ENCODE measurements around the gene PTGIS.

PTGIS gene

DNA sequence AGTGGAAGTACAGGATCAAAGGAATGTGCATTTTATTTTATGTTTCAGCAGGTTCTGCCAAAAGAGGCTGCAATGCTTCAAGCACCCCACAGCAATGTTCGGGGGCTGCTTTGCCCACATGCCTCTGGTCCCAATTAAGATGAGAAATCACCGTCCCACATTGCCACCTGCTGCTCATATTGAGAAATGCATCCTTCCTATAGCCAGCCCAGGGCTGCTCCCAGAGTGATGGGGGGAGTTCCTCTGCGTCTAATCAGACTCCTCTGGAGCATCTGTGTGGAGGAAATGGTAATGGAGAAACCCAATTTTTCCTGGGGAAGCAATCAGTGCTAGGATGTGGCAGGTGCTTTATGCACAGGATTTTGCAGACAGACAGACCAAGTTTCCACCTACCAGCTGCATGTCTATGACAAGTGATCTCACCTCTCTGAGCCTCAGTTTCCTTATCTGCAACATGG lies 33.7 kb downstream of the PTGIS start:
- ATAC-seq (replicated peaks) (peak; percentile 81), DNase-seq (peak; percentile 60 to 73 (median 60))
- Mint-ChIP-seq H3K4me1 (ENCODE audit: low read depth in 2 of 2) (peaks cover 11 to 13% of the 10 kb centered on the region in 2 donors), H3K36me3 (ENCODE audit: insufficient read depth) (no peaks in the 10 kb centered on the region), H3K4me3 (peak overlapping the region; percentile 48 to 52), H3K27ac (peak overlapping the region; percentile 64 to 71), H3K9me3 (no peaks in the 10 kb centered on the region), H3K27me3 (peaks cover 3 to 9% of the 10 kb centered on the region in 2 donors)

GRCh38 chr20:49532285-49532946 lies 35.5 kb downstream of the PTGIS start:
- ATAC-seq (replicated peaks) (no peak), DNase-seq (no peak)
- no peak overlapping the region for H3K4me3 Mint-ChIP-seq
- peaks cover 5 to 6% of the 10 kb centered on the region in 2 donors for H3K27me3 Mint-ChIP-seq
- H3K36me3 Mint-ChIP-seq (ENCODE audit: insufficient read depth): no peaks in the 10 kb centered on the region
- H3K9me3 Mint-ChIP-seq: no peaks in the 10 kb centered on the region
- peaks cover 11 to 13% of the 10 kb centered on the region in 2 donors for H3K4me1 Mint-ChIP-seq (ENCODE audit: low read depth in 2 of 2)
- no peak overlapping the region for H3K27ac Mint-ChIP-seq

DNA sequence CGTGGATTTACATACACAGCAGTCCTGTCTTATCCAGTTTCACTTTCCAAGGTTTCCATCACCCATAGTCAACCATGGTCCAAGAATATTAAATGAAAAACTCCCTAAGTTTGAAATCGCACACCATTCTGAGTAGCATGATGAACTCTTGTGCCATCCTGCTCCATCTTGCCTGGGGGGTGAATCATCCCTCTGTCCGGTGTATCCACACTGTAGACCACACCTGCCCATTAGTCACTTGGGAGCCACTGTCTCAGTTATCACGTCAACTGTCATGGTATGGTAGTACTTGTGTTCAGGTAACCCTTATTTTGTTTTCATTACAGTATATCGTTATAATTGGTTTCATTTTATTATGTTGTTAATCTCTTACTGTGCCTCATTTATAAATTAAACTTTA lies 38.5 kb downstream of the PTGIS start:
- DNase-seq: no peak
- Mint-ChIP-seq H3K4me1 (ENCODE audit: low read depth in 2 of 2) (peaks cover 3 to 5% of the 10 kb centered on the region in 2 donors), H3K36me3 (ENCODE audit: insufficient read depth) (no peaks in the 10 kb centered on the region), H3K27ac (no peak overlapping the region), H3K9me3 (no peaks in the 10 kb centered on the region), H3K4me3 (no peak overlapping the region), H3K27me3 (peaks cover 7 to 11% of the 10 kb centered on the region in 2 donors)
- ATAC-seq (replicated peaks): no peak

- Mint-ChIP-seq H3K36me3 (ENCODE audit: insufficient read depth) (no peaks in the 10 kb centered on the region), H3K27me3 (peaks cover 21 to 26% of the 10 kb centered on the region in 2 donors), H3K4me1 (ENCODE audit: low read depth in 2 of 2) (no peaks in the 10 kb centered on the region), H3K4me3 (no peak overlapping the region), H3K27ac (no peak overlapping the region), H3K9me3 (no peaks in the 10 kb centered on the region)
- ATAC-seq (replicated peaks): no peak
- DNase-seq: no peak
These were observed 41.4 kb downstream of the PTGIS start for GRCh38 chr20:49526568-49526967.

GRCh38 chr20:49526056-49526455 lies 41.9 kb downstream of the PTGIS start:
- Mint-ChIP-seq H3K4me3 (no peak overlapping the region), H3K4me1 (ENCODE audit: low read depth in 2 of 2) (no peaks in the 10 kb centered on the region), H3K27me3 (peaks cover 26% of the 10 kb centered on the region in 2 donors), H3K27ac (no peak overlapping the region), H3K9me3 (no peaks in the 10 kb centered on the region), H3K36me3 (ENCODE audit: insufficient read depth) (no peaks in the 10 kb centered on the region)
- no peak for ATAC-seq (replicated peaks)
- DNase-seq: no peak

DNA sequence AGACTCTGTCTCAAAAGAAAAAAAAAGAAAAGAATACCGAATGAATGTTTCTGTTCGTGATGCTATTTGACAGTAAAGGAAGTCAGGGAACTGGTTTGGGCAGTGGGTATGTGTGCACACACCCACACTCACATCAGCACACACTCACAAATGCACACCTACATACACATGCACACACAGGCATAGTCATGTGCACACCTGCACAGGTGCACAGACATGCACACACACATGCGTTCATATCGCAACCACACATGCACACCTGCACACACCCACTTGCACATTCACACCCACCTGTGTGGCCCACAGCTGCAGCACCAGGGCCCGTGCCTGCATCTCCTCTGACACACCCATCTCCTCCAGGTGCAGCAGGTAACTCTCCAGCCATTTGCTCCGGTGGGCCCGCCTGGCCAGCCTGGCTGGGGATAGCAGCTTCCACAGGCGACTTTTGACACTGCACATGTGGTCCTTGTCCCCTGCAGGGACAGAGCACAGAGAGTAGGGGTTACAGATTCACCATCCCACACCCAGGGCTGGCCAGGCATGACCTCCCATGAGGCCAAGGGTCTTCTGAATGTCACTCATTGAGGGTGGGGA lies 44.1 kb downstream of the PTGIS start:
- H3K4me1 Mint-ChIP-seq (ENCODE audit: low read depth in 2 of 2): peaks cover 0 to 2% of the 10 kb centered on the region in 2 donors
- no peak overlapping the region for H3K27ac Mint-ChIP-seq
- DNase-seq: no peak
- H3K36me3 Mint-ChIP-seq (ENCODE audit: insufficient read depth): no peaks in the 10 kb centered on the region
- no peak overlapping the region for H3K4me3 Mint-ChIP-seq
- H3K9me3 Mint-ChIP-seq: no peaks in the 10 kb centered on the region
- no peak for ATAC-seq (replicated peaks)
- peaks cover 32 to 41% of the 10 kb centered on the region in 2 donors for H3K27me3 Mint-ChIP-seq

GRCh38 chr20:49521356-49521755 lies 46.6 kb downstream of the PTGIS start:
- peaks cover 32 to 56% of the 10 kb centered on the region in 2 donors for H3K27me3 Mint-ChIP-seq
- no peaks in the 10 kb centered on the region for H3K9me3 Mint-ChIP-seq
- DNase-seq (no peak), ATAC-seq (replicated peaks) (no peak)
- peaks cover 3% of the 10 kb centered on the region for H3K36me3 Mint-ChIP-seq (ENCODE audit: insufficient read depth)
- H3K27ac Mint-ChIP-seq: no peak overlapping the region
- H3K4me3 Mint-ChIP-seq: no peak overlapping the region
- H3K4me1 Mint-ChIP-seq (ENCODE audit: low read depth in 2 of 2): peaks cover 10 to 12% of the 10 kb centered on the region in 2 donors

DNA sequence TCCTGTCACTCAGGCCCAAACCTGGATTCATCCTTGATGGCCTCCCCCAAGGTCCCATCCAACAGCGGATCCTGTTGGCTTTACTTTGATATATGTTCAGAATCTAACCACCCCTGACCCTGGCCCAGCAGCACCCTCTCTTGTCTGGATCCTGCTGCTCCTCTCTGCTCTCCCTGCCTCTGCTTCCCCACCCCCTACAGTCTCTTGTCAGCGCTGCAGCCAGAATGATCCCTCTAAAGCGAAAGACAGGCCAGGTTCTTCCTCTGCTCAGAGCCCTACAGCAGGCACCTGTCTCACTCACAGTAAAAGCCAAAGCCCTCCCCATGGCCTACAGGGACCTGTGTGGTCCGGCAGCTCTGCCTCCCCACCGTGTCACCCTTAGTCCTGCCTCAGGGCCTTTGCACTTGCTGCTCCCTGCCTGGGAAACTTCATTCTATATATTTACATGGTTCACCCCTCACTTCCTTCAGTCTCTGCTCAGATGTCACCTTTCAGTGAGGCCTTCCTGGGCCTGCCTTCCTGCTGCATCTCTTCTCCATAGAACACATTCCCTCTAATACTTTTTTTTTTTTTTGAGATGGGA lies 48.1 kb downstream of the PTGIS start:
- Mint-ChIP-seq H3K27ac (peak overlapping the region; percentile 26 to 88), H3K27me3 (peaks cover 30 to 52% of the 10 kb centered on the region in 2 donors), H3K36me3 (ENCODE audit: insufficient read depth) (peaks cover 3% of the 10 kb centered on the region), H3K4me3 (peak overlapping the region in 1 of 2 donors; percentile 16), H3K4me1 (ENCODE audit: low read depth in 2 of 2) (peaks cover 10 to 12% of the 10 kb centered on the region in 2 donors), H3K9me3 (no peaks in the 10 kb centered on the region)
- no peak for ATAC-seq (replicated peaks)
- no peak for DNase-seq

- Mint-ChIP-seq H3K27ac (peak overlapping the region in 1 of 2 donors; percentile 88), H3K4me1 (ENCODE audit: low read depth in 2 of 2) (peaks cover 10 to 12% of the 10 kb centered on the region in 2 donors), H3K9me3 (no peaks in the 10 kb centered on the region), H3K36me3 (ENCODE audit: insufficient read depth) (peaks cover 3% of the 10 kb centered on the region), H3K27me3 (peaks cover 28 to 49% of the 10 kb centered on the region in 2 donors), H3K4me3 (no peak overlapping the region)
- no peak for ATAC-seq (replicated peaks)
- no peak for DNase-seq
These were observed 48.7 kb downstream of the PTGIS start for GRCh38 chr20:49519212-49519712.

GRCh38 chr20:49518576-49518975 lies 49.4 kb downstream of the PTGIS start:
- Mint-ChIP-seq H3K4me1 (ENCODE audit: low read depth in 2 of 2) (peaks cover 10 to 12% of the 10 kb centered on the region in 2 donors), H3K36me3 (ENCODE audit: insufficient read depth) (peaks cover 3% of the 10 kb centered on the region), H3K4me3 (peak overlapping the region in 1 of 2 donors; percentile 9), H3K9me3 (no peaks in the 10 kb centered on the region), H3K27me3 (peaks cover 35 to 49% of the 10 kb centered on the region in 2 donors), H3K27ac (peak overlapping the region in 1 of 2 donors; percentile 27)
- peak; percentile 94 for ATAC-seq (replicated peaks)
- no peak for DNase-seq

DNA sequence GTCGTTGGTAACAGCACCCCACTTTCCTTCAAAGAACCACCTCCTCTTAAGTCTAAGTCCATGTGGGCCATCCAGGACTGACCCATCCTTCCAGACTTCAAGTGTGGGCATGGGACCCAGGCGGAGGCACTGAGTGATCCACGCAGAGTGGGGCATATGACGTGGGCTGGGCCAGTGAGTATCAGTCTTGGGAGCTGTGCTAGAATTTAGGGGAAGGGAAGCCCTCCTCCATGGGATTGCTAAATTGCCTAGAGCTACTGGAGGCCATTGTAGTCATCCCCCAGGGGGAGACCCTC lies 50.2 kb downstream of the PTGIS start:
- Mint-ChIP-seq H3K27ac (no peak overlapping the region), H3K36me3 (ENCODE audit: insufficient read depth) (peaks cover 3% of the 10 kb centered on the region), H3K9me3 (no peaks in the 10 kb centered on the region), H3K4me3 (no peak overlapping the region), H3K27me3 (peaks cover 30 to 47% of the 10 kb centered on the region in 2 donors), H3K4me1 (ENCODE audit: low read depth in 2 of 2) (peaks cover 10 to 12% of the 10 kb centered on the region in 2 donors)
- ATAC-seq (replicated peaks): no peak
- no peak for DNase-seq

DNA sequence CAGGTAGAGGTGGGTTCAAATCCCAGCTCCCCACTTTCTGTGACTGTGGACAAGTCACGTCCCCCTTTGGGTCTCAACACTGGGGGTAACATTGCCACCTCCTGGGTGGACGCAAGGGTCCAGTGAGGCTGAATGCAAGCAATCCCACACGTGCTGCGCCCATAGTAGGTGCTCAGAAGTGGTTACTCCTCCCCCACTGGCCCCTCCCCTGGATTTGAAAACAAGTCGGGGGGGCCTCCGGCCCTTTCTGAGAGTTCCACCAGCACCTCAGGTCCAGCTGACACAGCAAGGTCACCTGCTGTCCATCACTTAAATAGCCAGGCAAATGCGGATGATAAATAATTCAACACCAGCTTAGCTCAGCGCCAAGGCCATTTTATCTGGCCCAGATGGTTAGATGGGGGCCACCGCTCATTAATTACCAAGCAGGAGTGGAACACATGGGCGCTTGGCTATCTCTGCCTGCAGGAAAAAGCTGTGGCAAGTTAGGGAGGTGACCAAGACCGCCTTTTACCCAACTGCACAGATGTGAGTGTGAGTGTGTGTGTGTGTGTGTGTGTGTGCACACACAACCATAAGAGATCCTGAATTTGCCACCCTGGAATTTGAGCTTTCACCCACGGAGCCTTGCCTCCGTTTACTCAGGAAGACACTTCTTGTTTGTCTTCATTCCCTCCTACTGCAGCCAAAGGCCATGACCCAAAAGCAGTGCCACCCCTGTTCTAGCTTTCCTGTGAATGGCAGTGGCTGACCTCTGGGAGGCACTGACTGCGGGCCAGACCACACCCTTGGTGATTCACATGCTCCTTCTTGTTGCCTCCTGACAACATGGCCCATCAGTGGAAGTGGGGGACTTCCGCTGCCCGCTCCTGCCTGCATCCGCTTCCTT lies 50.8 kb downstream of the PTGIS start:
- Mint-ChIP-seq H3K27me3 (peaks cover 26 to 42% of the 10 kb centered on the region in 2 donors), H3K27ac (no peak overlapping the region), H3K36me3 (ENCODE audit: insufficient read depth) (peaks cover 3% of the 10 kb centered on the region), H3K9me3 (no peaks in the 10 kb centered on the region), H3K4me3 (no peak overlapping the region), H3K4me1 (ENCODE audit: low read depth in 2 of 2) (peaks cover 10 to 12% of the 10 kb centered on the region in 2 donors)
- ATAC-seq (replicated peaks) (no peak), DNase-seq (no peak)

- no peak overlapping the region for H3K27ac Mint-ChIP-seq
- peaks cover 10 to 12% of the 10 kb centered on the region in 2 donors for H3K4me1 Mint-ChIP-seq (ENCODE audit: low read depth in 2 of 2)
- peaks cover 26 to 28% of the 10 kb centered on the region in 2 donors for H3K27me3 Mint-ChIP-seq
- H3K9me3 Mint-ChIP-seq: no peaks in the 10 kb centered on the region
- no peak for DNase-seq
- H3K36me3 Mint-ChIP-seq (ENCODE audit: insufficient read depth): peaks cover 3% of the 10 kb centered on the region
- ATAC-seq (replicated peaks): no peak
- H3K4me3 Mint-ChIP-seq: no peak overlapping the region
These were observed 52.4 kb downstream of the PTGIS start for GRCh38 chr20:49515586-49515985.
